ENCODE measurements around the gene TMSB4X.
A peak's percentile ranks its signal among the peaks of the same experiment; 100 is the strongest.
"Not testable (repeated sequence)": the region's sequence is repeated elsewhere in the genome, so short reads cannot be mapped to it uniquely, and the experiment has no call there.

TMSB4X gene

GRCh38 chrX:12976819-12977732, 2.2 kb downstream of the TMSB4X start:
- DNase-seq = not testable (repeated sequence)

DNA sequence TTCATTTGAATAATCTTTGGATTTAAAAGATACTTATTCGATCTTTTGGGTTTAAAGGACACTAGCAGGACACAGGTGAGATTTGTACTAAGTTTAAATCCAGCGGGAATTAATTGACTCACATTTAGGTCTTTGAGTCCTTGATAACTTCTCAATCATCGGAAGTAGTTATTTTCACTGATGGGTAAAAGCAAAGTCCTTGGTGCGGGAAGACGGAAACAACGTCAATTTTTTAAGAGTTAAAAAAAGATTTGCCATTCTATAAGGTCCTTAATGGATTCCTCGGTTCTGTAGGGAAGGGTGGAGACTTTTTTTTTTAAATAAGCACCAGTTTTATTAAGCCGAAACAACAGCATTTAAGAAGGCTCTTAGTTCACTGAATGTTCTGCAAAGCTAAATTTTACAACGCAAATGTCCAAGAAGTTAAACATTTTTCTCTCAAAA, 2.9 kb downstream of the TMSB4X start:
- no peak for DNase-seq

DNA sequence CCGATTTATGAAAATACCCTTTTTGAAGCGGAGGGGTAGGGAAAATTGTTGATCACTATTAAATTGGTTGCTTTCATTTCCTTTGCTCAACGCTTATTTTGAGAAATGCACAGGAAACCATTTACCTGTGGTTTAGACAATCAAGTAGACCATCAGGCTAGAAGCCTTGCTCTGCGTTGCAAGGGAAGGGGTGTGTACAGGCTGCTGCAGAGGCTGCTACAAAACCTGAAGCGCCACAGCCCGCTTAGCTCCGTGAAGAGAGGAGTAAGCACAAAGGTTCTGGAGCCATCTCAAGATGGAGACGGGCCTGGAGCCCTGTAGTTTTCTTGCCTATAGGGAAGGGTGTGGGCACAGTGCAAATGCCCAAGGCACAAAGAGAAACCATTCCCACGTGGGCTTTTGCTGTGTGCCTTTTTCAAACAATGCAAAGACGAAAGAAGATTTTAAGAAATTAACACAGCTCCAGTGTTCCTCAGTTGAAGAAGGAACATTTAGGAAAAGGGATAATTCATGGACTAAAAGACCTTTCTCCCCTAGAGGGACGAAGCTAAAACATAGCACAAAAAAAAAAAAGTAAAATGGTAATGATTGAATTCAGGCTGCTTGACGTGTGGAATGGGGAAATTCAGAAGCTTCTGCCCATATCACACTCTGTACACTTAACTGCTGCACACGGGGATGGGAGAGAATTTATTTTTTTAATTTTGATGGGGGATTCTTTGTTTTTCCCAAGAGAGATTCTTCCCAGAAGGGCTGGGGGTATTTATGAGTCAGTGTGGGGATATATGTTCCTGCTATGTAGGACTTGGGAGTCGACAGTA, 3.5 kb downstream of the TMSB4X start:
- DNase-seq = peak; percentile 84

- no peak for DNase-seq
Observed at GRCh38 chrX:12979026-12979607, 4.2 kb downstream of the TMSB4X start.

DNA sequence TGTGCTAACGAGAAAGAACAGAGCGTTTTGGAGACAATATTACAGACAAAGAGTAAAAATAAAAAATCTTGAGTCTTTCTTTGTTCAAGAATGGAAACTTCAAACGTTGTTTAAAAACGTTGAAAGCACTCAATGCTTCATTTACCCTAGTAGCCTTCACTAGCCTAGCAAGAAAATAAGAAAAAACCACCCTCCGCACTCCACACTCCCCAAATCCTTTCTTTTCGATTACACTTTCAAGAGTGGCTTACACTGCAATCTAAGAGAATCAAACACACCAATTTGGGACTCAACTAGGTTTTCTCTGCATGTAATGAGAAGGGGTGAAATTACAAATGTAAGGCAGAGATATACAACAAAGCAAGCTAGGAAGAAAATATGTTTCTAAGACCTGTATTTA, 4.7 kb downstream of the TMSB4X start:
- DNase-seq = no peak

DNA sequence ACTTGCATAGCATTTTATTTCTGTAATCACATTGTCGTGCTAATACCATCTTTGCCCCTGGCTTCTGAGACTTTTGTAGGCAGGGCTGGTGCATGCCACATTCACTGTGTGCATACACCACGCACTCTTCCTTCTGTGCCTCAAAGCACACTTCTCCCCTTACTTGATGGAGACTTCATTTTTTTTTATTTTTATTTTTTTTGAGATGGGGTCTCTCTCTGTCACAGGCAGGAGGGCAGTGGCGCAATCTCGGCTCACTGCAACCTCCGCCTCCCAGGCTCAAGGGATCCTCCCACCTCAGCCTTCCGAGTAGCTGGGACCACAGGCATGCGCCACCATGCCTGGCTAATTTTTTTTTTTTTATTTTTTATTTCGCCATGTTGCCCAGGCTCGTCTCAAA, 5.1 kb downstream of the TMSB4X start:
- not testable (repeated sequence) for DNase-seq

DNA sequence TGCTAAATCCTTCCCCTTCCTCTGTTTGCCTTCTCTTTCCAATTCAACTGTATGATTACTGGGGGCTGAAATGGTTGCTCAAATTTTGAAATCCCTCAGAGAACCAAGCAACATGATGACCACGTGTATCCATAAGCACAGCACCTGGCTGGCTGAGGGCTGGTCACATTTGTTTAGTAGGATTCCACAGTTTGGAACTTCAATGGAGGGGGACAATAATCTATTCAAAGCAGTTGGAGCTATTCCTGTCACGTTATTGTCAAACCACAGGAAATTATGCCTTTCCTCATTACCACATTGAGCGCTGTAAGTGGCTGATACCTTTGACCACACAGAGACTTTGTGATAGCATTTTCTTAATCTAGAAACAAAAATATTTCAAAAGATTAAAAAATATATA, 7.0 kb downstream of the TMSB4X start:
- DNase-seq = no peak

DNA sequence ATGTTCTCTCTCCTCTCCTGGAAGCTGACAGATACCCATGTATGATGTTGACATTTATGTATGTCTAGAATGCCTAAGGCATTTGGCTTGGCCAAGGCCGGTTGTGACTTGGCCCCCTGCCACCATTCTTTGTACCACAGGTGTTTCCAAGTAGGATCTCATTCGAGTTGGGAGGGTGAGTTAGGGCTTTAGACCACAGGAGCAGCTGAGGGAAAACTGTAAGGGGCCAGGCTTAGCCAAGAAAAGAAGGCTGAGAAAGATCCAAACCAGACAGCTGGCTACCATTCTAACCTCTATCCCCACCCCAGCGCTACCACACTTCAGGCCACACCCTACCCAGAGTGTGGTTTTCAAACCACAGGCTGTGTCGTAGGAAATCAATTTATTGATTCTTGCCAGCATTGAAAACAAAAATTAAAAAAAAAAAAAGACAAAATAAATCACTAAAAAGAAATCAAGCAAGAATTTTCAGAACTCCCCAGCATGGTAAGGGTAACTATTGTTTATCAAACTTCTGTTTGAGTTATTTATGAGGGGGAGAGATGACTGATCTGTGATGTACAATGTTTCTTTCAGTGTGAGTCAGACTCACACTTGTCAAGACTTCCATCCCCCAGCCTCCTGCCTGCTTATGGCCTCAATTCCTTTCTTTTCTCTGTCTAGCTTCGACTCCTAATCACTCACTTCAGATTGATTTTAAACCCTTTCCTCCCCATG, 9.9 kb downstream of the TMSB4X start:
- DNase-seq = peak; percentile 92

DNA sequence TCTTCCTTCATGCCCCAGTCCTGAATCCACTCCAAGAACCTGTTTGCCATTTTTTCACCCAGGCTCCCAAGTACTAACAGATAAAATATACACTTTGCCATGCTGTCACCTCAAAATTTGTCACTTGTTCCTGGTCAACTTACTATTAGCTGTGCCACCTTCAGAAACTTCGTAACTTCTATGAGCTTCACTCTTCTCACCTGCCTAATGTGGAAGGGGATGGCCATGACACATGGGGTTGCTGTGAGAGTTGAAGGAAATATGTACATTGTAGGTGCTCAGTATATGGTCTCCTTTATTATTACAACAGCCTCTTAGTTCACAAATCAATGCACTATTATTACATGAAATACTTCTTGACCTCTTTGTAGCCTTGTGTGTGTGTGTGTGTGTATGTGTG, 10.4 kb downstream of the TMSB4X start:
- no peak for DNase-seq

DNA sequence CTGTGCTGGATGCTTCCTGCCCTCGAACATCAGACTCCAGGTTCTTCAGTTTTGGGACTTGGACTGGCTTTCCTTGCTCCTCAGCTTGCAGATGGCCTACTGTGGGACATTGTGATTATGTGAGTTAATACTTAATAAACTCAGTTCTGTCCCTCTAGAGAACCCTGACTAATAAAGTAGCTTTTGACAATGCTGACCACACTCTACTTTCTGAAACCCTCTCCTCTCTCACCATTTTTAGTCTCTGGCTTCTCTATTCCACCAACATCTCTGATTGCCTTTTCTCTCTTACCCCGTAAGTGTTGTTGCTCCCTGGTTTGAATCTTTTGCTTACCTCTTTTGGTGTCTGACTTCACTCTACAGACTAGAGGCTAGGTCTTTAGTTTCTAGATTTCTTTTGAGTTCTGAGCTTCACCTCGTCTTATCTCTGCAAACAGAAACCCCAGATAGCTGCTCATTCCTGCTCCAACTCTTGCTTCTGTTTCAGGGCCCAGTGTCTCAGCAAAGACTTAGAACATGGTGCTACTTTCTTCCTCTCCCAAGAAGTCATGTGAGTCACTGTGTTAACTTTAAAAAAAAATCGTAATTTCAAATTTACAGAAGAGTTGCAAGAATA, 11.4 kb downstream of the TMSB4X start:
- DNase-seq = no peak

DNA sequence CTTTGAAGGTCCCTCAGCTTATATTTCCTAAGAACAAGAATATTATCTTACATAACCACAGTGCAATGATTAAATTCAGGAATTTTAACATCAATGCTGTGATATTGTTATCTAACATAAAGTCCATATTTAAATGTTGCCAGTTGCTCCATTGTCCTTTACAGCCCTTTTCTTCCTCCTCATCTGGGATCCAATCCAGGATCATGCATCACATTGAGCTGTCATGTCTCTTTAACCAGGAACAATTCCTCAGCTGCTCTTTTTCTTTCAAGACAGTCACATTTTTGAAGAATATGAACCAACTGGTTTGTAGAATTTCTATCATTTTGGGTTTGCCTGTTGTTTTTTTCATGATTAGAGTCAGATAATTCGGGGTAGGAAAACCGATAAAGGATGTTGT, 12.0 kb downstream of the TMSB4X start:
- no peak for DNase-seq

DNA sequence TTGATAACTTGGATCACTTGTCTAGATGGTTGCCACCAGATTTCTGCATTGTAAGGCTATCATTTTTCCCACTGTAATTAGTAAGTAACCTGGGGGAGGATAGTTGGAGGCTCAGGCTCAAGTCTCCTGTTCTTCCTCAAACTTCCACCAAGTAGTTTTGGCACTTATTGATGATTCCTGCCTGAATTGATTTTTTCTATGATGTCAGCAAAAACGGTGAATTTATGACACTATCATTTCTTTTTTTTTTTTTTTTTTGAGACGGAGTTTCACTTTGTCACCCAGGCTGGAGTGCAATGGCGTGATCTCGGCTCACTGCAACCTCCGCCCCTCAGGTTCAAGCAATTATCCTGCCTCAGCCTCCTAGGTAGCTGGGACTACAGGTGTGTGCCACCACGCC, 12.4 kb downstream of the TMSB4X start:
- DNase-seq = no peak

GRCh38 chrX:12987900-12988594, 13.1 kb downstream of the TMSB4X start:
- DNase-seq = no peak

GRCh38 chrX:12988797-12989196, 13.9 kb downstream of the TMSB4X start:
- no peak for DNase-seq

- DNase-seq = no peak
Observed at GRCh38 chrX:12989461-12989860, 14.6 kb downstream of the TMSB4X start.

GRCh38 chrX:12991575-12991974, 16.7 kb downstream of the TMSB4X start:
- no peak for DNase-seq

- no peak for DNase-seq
Observed at GRCh38 chrX:12992544-12993118, 17.7 kb downstream of the TMSB4X start.

GRCh38 chrX:12993826-12994225, 18.9 kb downstream of the TMSB4X start:
- DNase-seq = no peak

GRCh38 chrX:12994321-12994720, 19.4 kb downstream of the TMSB4X start:
- DNase-seq = no peak

DNA sequence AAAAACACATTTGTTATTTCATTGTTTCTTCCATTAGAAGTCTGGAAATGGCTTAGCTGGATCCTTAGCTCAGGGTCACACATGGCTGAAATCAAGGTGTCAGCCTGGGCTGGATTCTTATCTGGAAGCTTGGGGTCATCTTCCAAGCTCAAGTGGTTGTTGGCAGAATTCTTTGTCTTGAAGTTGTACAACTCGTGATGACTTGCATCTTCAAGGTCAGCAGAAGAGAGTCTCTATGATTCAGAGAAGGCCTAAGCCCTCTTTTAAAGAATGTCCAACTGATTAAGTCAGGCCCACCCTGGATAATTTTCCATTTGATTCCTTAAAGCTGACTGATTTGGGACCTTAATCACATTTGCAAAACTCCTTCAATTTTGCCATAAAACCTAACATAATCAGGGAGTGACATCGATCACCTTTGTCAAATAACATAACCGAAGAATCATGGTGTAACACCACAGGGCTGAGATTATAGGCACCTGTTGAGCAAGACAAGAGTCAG, 22.1 kb downstream of the TMSB4X start:
- DNase-seq = no peak
